ENCODE results near the gene RPTOR.

RPTOR gene

DNA sequence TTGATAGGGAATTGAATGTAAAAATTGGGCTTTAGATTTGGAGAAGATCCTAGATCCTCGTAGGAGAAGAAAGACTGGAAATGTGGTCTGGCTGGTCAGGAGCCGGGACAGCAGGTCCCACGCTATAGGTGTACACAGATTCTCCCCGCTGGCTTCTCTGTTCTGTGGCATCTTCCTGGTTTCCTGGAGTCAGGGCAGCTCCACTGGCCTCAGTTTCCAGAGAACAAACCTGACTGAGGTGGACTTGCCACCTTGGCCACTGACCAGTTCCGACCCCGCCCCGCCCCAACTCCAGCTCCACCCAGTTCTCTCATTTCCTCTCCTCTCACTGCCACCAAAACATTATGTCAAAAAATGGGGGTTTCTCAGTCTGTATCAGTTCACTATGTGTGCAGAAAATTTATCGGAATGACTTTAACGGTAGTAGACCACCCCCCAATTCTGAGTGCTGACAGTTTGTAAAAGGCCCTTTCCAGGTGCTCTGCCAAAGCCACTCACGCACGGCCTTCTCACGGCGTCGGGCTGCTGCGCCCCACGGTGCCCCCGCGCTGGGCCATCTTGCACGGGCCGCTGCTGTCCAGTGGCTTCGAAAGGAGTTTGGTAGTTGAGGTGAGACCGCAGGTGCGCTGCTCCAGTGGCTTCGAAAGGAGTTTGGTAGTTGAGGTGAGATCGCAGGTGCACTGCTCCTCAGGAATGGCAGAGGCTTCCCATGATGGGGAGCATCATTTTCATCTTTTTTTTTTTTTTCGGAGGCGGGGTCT lies 285.6 kb downstream of the RPTOR start:
- DNase-seq (ENCODE audit: low read depth in 3 of 3): no peak

DNA sequence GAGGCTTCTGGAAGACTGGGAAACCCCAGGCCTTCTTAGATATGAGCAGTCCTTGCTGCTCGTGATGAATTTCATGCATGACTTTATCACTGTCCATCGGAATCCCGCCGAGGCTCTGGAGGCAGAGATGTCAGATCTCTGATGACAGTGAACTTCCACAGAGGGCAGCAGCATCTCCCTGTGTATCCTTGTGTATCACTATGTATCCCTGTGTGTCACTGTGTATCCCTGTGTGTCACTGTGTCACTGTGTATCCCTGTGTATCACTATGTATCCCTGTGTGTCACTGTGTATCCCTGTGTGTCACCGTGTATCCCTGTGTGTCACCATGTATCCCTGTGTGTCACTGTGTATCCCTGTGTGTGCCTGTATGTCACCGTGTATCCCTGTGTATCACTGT lies 286.9 kb downstream of the RPTOR start:
- no peak for DNase-seq (ENCODE audit: low read depth in 3 of 3)

DNA sequence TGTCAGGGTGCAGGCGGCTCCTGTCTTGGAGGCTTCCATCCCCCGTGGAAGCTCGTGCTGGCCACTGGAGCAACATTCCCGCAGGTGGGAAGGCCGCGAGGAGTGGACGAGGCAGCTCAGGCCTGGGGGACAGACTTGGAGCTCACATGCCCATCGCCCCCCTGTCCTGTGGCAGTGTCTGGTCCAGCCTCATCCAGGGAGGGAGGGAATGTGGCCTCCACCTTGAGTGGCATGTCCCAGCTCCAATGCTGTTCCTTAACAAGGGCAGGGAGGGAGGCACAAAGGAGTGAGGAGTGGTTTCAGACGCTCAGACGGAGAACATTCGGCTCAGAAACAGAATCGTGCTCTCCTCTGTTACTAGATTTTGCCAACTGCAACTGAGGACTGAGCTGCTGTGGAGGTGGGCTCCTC lies 287.6 kb downstream of the RPTOR start:
- no peak for DNase-seq (ENCODE audit: low read depth in 3 of 3)

DNA sequence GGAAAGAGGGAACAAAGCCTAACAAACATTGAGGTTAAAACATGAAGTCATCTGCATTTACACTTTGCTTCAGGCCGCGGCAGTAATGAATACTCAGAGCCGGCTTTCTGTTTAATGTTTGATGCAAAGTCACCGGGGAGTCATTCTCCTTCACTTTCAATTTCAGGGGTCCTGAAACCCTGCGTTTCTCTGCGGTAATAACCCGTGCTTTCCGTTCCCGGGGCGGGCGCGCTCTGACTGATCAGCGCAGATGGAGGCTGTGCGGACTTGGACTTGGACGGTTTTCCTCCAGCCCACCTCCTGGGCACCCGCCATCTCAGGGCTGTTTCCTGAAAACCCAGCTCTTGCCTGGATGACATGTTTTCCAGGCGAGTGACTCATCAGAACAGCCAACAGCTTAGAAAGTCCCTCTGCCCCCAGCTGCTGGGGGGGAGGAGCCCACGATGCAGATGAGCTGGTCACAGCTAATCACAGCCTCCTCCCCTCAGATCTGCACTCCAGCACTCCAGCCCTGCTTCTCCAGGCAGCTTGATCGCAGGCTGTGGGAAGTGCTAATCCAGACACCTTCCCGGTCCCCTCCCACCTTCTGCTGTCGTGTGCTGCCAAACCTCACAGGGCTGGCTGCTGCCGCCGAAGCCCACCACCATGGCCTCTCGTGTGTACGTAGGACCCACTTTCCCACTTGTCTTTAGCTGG lies 288.4 kb downstream of the RPTOR start:
- DNase-seq (ENCODE audit: low read depth in 3 of 3): peak; percentile 64 to 70 (median 68)

DNA sequence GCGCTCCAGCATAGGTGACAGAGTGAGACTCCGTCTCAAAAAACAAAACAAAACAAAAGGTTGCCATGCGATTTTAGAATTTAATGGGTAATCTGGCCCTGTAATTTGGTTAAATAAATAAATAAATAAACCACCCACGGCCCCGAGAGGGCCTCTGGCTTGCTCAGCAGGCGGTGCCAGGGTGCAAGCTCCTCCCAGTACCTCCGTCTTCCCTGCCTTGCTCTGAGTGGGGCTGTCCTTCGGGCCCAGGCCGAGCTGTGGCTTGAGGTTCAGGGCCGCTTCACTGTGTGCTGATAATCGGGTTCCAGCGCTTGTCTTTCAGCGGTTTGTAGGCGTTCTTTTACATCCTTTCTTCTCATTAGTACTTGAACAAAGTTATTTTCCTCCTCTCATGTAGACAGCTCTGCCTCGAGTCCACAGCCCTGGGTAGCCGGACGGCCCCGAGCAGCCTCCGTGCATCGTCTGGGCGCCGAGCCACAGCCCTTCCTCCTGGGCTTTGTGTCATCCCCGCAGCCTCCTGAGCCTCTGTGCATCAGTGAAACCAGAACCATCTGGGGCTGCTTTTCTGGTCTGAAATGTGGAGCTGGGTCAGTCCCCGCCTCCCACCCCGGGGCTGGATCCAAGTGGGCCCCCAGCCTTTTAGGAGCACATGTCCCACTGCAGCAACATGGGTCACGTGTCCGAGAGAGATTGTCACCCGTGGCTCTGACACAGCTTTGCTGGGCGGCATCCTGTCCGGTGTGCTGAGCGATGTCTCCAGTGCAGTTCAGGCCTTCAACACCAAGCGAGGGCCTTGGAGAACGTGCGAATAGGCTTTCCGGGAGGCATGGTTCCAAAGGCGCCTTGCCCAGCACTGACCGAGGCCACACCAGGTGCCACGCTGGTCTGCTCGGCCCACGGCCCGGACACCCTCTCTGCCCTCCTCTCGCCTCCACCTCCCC lies 289.6 kb downstream of the RPTOR start:
- no peak for DNase-seq (ENCODE audit: low read depth in 3 of 3)

DNA sequence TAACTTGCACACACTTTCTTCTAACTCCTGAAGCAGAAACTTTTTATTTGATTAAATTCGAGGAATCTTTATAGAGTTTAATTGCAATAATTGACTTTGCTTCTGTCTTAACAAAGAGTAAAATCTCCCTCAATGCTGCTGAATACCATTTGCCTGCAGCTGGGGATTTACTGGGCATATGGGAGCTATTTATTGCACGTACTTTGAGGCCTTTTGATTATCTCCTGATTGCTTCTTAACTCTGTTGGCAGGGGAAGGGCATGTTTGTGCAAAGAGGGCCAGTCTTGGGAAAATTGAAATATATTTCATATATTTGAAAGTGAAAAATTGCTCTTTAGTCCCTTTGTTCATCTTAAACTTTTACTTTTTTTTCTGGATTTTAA lies 290.2 kb downstream of the RPTOR start:
- DNase-seq (ENCODE audit: low read depth in 3 of 3): no peak

DNA sequence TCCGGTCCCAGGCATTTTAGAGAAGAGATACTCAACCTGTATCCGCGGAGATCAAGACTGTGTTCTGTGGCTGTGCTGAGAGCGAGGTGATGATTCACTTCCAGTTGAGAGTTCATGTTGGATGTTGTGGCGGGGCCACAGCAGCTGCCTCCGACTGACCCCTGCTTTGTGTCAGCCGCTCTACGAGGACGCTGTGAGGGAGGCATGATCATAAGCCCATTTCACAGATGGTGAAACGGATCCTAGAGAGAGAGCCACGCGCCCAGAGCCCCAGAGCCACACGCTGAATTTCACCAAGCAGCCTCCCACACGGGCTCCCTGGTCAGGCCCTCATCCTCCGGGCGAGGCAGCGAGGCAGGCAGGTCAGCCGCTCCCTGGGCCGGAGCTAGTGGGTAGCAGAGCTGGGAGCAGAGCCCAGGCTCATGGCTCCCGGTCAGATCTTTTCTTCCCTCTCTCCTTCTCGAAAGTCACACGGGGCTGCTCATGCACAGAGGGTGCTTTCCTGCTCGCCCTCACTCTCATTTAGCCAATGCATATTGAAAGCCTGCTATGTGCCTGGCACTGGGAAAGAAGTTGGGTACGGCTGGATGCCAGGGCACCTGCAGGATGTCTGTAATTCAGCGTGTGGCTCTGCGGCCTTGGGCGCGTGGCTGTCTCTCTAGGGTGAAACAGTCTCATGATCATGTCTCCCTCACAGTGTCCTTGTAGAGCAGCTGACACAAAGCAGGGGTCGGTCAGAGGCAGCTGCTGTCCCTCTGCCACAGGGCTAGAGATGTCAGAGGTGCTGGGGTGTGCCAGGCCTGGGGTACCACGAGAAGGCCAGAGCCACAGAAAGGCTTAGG lies 291.4 kb downstream of the RPTOR start:
- no peak for DNase-seq (ENCODE audit: low read depth in 3 of 3)

DNA sequence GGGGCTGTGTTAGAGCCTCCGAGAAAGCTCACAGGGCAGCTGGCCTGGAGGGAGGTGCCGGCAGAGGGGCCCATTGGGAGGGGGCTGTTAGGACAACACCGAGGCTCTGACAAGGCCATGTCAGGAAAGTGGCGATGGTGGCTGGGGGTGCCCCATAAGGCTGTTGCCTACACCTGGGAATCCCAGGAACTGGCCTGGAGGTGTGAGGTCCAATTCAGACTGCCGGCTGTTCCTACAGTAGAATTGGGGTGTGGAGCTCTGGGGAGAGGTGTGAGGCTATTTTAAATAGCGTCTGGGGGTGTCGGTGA lies 292.0 kb downstream of the RPTOR start:
- no peak for DNase-seq (ENCODE audit: low read depth in 3 of 3)

DNA sequence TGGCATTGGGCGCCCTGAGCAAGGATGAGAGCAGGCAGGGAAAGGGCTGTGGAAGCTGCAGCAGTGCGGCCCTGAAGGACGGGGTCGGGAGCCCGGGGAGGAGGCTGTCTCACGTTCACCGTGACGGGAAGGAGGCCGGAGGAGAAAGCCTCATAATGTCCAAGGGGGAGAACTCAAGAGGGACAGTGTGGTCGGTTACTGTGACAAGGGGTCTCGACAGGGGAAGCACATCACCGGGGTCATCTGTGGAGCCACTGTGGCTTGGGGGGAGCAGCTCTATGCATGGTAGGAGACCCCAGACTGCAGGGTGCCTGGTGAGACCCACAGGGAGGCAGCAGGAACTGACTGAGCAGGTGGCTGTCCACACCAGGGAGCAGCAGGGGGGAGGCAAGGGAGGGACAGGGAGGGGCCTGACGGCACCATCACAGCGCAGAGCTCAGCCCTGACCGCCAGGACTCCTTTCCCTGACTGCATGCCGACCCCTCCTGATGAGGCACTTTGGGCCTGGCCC lies 292.4 kb downstream of the RPTOR start:
- no peak for DNase-seq (ENCODE audit: low read depth in 3 of 3)

DNA sequence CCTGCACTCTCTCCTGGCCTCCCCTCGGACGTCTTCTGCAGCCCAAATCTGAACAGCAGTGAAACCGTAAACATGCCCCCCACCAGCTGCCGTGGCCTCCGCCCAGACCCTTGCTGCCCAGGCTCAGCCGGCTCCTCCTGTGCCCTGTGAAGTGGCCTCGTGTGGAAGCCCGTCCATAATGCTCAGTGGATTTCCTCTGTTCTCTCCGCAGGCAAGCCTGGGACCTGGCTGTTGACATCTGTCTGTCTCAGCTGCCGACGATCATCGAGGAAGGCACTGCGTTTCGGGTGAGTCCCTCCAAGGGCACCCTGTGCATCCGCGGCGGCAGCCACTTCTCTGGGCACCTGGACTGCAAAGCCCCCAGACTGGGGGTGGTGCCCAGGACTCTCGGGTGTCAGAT lies 293.1 kb downstream of the RPTOR start:
- no peak for DNase-seq (ENCODE audit: low read depth in 3 of 3)

DNA sequence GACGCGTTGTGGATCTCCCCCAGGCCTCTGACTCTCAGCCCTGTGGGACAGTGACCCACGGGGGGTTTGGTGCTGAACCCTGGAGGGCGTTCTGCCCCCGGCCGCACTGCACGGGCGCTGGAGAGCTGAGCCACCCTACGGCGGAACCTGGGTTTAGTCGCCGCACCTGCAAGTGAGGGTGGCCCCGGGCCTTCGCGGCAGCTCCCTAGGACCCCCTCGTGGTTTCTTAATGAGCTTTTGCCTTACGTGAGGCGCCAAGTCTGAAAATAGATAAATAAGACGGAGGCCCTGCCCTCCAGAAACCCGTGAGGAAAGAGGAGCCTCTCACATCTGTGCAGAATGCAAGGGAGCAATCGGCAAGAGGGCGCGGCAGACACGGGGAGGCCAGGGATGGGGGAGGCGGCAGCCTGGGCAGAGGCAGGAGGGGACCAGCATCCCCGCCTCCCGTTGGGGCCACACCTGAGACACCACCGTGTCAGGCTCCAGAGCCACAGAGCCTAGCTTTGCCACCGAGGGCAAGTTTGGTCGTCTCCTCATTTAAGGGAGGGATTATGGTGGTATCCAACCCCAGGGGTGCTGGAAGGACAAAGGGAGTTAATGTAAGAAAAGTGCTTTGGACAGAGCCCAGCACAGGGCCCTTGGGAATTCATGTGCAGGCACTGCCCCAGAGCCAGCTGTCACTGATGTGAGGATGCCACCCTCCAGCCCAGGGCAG lies 293.8 kb downstream of the RPTOR start:
- DNase-seq (ENCODE audit: low read depth in 3 of 3): no peak

DNA sequence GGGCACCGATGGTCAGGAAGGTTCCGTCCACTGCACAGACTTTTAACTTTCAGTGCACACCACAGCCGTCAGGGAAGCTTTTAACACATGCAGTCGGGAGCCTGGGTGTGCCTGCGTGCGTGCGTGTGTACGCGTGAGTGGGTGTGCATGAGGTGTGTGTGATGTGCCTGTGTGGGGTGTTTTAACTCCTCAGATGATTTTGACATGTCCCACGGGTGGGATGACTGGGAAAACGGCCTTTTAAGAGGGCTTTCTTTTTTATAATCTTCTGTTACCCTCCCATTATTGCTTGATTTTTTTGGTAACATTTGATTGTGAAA lies 294.3 kb downstream of the RPTOR start:
- no peak for DNase-seq (ENCODE audit: low read depth in 3 of 3)

DNA sequence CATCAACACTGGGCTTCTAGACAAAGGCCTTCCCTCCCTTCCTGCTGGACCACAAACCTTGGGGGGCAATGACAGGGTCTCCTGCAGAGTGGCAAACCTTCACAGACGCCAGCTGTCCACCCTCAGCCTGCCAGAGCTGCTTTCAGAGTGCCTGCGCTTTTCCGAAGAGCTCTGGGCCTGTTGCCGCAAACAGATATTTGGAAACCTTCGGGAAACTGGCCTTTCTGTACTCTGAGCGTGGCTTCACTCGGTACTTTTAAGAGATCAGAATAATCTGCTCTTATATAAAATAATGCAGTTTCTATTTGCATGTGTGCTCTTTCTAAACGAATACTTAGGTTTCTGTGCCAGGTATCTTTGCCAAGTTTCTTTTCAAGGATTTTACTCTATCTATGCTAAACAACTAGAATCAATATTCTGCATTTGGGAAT lies 294.9 kb downstream of the RPTOR start:
- no peak for DNase-seq (ENCODE audit: low read depth in 3 of 3)

DNA sequence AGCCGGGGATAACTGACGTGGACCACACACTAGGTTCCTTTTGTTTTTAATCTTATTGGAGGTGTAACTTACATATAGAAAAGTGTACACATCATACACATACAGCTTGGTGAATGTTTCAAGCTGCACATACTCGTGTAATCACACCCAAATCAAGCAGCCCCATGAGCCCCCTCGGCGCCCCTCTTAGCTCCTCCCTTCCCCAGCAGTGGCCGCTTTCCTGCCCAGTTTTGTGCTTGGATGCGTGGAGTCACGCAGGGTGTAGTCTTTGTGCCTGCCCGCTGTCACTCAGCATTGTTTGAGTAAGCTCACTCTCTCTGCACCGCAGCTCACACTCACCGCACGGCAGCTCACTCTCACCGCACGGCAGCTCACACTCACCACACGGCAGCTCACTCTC lies 295.3 kb downstream of the RPTOR start:
- DNase-seq (ENCODE audit: low read depth in 3 of 3): no peak

DNA sequence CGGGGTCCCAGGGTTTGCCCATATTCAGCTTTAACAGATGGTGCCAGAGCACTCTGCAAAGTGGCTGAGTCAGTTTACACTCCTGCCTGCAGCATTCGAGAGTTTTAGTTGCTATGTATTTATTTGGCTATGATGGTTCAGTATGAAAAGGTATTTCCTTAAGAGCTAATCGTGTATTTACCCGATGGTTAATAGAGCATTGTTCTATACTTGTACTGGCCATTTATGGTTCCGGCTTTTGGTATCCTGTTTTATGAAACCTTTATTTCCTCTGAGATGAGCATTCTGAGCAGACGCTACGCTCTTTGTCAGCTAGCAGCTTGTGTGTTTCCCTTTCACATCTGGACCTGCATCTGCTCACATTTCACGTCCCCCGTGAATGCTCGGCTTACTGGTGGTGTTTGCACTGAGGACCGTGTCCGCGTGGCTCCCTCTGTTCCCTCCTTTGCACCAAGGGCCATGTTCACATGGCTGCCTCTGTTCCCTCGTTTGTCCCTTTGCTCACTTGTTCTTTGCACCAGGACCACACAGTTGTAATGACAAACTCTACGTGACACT lies 297.9 kb downstream of the RPTOR start:
- DNase-seq (ENCODE audit: low read depth in 3 of 3): no peak

DNA sequence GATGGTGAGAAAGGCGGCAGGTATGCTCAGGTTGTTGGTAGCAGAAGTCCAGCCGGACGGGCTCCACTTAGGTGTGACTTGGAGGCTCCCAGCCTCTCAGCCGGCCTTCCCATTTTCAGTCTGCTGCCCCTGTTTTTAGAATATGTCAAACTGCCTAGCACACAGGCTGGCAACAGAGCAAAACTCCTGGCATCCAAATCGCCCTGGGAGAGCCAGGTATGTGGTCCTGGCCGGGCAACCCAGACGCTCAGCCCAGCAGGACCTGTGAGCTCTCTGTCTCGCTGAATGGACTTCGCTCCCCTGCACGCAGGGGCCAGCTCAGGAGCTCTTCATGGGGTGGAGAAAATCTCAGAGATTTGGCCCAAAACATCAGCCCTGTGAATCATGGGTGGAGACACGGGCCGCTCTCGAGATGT lies 299.1 kb downstream of the RPTOR start:
- no peak for DNase-seq (ENCODE audit: low read depth in 3 of 3)

DNA sequence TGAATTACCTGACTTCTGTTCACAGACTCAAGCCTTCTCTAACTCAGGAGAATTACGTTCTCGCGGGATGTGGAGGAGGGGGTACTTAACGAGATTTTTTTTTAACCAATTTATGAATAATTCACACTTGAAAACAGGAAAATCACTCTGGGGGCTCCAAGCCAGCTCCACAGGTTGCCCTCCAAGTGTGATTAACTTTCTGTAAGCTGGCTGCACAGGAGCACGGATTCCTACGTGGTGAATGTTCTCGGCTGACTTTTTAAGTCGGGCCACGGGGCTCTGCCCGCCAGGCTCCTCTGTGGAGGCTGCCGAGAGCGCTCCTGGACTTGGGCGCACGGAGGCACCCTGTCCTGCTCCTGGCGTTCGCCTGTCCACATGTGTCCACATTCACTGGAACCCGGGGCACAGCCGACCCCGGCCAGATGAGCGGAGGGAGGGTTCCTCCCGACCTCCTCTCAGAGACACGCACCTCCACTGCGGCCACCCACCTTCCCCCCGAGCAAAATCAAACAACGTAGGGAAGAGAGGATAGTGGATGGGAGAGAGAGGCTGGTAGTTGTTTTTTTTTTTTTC lies 299.9 kb downstream of the RPTOR start:
- DNase-seq (ENCODE audit: low read depth in 3 of 3): no peak

DNA sequence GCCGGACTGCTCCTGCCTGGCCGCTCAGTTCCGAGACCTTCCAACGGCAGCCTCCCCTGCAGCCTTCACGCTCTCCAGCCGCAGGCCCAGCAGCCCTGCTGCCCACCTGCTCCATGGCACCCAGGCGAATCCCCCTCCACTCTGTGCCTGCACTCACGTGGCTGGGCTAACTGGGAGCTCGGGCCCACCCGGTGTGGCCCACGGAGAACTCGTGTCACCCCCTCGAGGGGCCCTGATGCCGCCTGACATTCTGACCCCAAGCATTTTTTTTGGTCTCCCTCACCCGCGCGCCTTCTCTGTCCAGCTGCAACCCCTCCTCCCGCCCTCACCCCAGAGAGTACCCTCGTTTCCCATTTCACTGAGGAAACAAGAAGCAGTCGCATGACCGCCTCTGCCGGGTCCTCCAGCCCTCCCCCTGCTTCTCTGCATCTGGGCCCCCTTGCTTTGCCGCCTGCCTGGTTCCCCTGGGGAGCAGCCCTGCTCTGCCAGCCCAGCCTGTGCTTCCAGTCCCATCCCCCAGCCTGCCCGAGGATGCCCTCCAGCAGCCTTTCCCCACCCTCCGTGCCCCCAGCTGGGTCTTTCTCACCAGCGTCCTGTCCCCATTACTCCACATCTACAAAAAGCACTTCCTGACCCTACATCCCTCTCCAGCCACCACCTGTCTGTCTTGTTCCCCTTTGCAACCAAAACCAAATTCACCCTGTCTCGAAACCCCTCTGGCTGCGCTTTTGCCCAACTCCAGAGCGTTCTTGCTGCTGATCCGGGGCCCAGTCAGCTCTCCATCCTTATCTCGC lies 300.6 kb downstream of the RPTOR start:
- no peak for DNase-seq (ENCODE audit: low read depth in 3 of 3)

DNA sequence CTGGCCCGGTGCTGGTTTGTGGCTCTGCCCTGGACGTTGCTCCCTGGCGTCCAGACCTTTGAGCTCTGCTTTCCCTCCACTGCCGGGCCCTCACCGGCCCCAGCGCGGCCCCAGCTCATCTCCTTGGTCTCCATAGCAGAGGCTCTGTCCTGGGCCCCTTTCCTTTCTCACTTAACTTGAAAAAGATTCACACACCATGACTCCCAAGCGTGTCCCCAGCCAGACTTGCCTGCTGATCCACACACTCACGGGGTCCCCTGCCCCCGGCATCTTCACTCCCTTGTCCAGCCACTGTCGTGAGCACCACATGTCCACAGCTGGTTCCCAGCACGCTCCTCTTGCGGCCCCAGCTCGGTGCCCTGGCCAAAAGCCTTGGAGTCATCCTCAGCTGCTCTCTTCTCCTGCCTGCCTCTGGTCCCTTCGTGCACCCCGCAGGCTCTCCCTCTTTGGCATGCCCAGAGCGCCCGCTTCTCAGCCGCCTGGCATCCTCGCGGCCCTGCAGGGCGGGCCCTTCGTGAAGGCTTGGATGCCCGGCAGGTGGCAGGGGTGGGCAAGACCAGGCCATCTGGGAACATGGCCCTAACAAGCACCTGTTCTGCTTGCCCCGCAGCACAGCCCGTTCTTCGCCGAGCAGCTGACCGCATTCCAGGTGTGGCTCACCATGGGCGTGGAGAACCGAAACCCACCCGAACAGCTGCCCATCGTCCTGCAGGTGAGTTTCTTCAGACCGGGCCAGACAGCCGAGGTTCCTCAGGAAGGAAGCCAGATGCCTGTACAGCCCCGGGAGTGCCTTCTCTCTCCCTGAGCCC lies 301.4 kb downstream of the RPTOR start:
- DNase-seq (ENCODE audit: low read depth in 3 of 3): no peak

Data from stimulated activated CD4-positive, alpha-beta T cell treated with anti-CD3 and anti-CD28 coated beads, TNF-alpha, amount 100 ng/mL, for 4 hours (primary cell).